Esophagus squamous epithelium (tissue), 5 donors: ENCODE measurements around the gene TPT1. TPM values are rescaled to one million over a fixed set of nuclear protein-coding genes. Genes with fewer than 3 reads are reported as not detected.
A peak's percentile ranks its signal among the peaks of the same experiment; 100 is the strongest.

Experiments
- DNase-seq: peaks from one replicate; lab custom pipeline; 2025; lab: John Stamatoyannopoulos, UW
- H3K27ac ChIP-seq, 4 donors: fragments of 200-600 bp; sonication (generic); one replicate each; pipeline ENCODE4 v1.5.1; 2016 to 2019; ENCODE audit warnings: mild to moderate bottlenecking in 1 of 4
- H3K27me3 ChIP-seq, 4 donors: fragments of 200-600 bp; sonication (generic); 1 replicate in 3 of 4; 2 replicates in 1 of 4; pipeline versions ENCODE4 v1.5.1 to v1.6.0; 2017 to 2021; ENCODE audit warnings: antibody characterized with exemption in 1 of 4
- H3K36me3 ChIP-seq, 3 donors: fragments of 200-600 bp; sonication (generic); one replicate each; pipeline ENCODE4 v1.5.1; 2016 to 2019
- H3K4me1 ChIP-seq, 3 donors: fragments of 200-600 bp; sonication (generic); one replicate each; pipeline ENCODE4 v1.5.1; 2017 to 2019
- H3K4me3 ChIP-seq, 4 donors: fragments of 200-600 bp; sonication (generic); 1 replicate in 3 of 4; 2 replicates in 1 of 4; pipeline ENCODE4 v1.5.1; 2016 to 2019; ENCODE audit warnings: mild to moderate bottlenecking in 2 of 4, moderate library complexity in 1 of 4
- H3K9me3 ChIP-seq, 3 donors: fragments of 200-600 bp; sonication (generic); one replicate each; pipeline ENCODE4 v1.5.1; 2016 to 2019
- CTCF ChIP-seq, 6 experiments: fragments of 450-650 bp in 4 of 6; fragments of 200-600 bp in 2 of 6; sonication (generic) in 2 of 6; IDR thresholded peaks; one replicate each; pipeline ENCODE4 v1.5.1; 2016 to 2019; ENCODE audit warnings: antibody characterized with exemption in 6 of 6, mild to moderate bottlenecking in 4 of 6, moderate library complexity in 4 of 6
- POLR2A ChIP-seq, 4 donors: fragments of 450-650 bp; IDR thresholded peaks; one replicate each; pipeline ENCODE4 v1.6.1; 2017; ENCODE audit warnings: antibody characterized with exemption in 4 of 4, mild to moderate bottlenecking in 4 of 4, moderate library complexity in 3 of 4
- WGBS, 2 donors: methylation state at CpG; one replicate each; pipeline ENCODE4 v1.1.5; 2018; 5-methylcytosine and 5-hydroxymethylcytosine counted together
- intact Hi-C: fragments of 100-400 bp; cut with DNase I; formaldehyde crosslinking; loops from one replicate; pipeline ENCODE4 v1.15.0; 2022
- total RNA-seq, 4 donors: library from RNA; depleted of rRNA; stranded (reverse); fragments of >200 nt; gene quantifications; one replicate each; pipeline ENCODE4 v1.1.0, GENCODE V29; 2016
- donor health status: DM: yes; HTN: yes; CAD: no.

TPT1 gene
- total RNA-seq, 4 donors from 2014 or later, result 2,183 to 3,899 (median 2,784) TPM

GRCh38 chr13:45374917-45375316, 33.9 kb upstream of the TPT1 start:
- no peak for DNase-seq
- Histone ChIP-seq H3K4me1 (peaks cover 6 to 20% (median 6%) of the 10 kb centered on the region in 3 donors), H3K4me3 (no peak overlapping the region), H3K27me3 (no peaks in the 10 kb centered on the region), H3K27ac (no peak overlapping the region), H3K9me3 (no peaks in the 10 kb centered on the region), H3K36me3 (no peaks in the 10 kb centered on the region)
- no peak for TF ChIP-seq CTCF (IDR thresholded peaks at IDR 0.05)
- WGBS, 2 donors, result 93 to 100% methylated on average over 1 to 3 of the region's 3 CpGs
- intact Hi-C loops, result no loop called here

GRCh38 chr13:45373162-45373547, 32.2 kb upstream of the TPT1 start:
- no peak for DNase-seq
- Histone ChIP-seq H3K4me1 (peaks cover 10 to 38% (median 13%) of the 10 kb centered on the region in 3 donors), H3K36me3 (no peaks in the 10 kb centered on the region), H3K27ac (no peak overlapping the region), H3K4me3 (no peak overlapping the region), H3K9me3 (no peaks in the 10 kb centered on the region), H3K27me3 (no peaks in the 10 kb centered on the region)
- WGBS, 2 donors, result 77 to 86% methylated on average over 5 of the region's 5 CpGs
- TF ChIP-seq POLR2A (IDR thresholded peaks at IDR 0.05) (no peak), CTCF (IDR thresholded peaks at IDR 0.05) (no peak)
- intact Hi-C loops, result no loop called here

GRCh38 chr13:45372189-45373161, 31.5 kb upstream of the TPT1 start:
- 85 to 86% methylated on average over 24 of the region's 24 CpGs for WGBS, 2 donors
- Histone ChIP-seq H3K9me3 (no peaks in the 10 kb centered on the region), H3K27ac (no peak overlapping the region), H3K4me1 (peaks cover 10 to 44% (median 20%) of the 10 kb centered on the region in 3 donors), H3K27me3 (no peaks in the 10 kb centered on the region), H3K36me3 (no peaks in the 10 kb centered on the region), H3K4me3 (no peak overlapping the region)
- intact Hi-C loops, result no loop called here
- no peak for DNase-seq
- TF ChIP-seq CTCF (IDR thresholded peaks at IDR 0.05), result no peak
- no peak for TF ChIP-seq POLR2A (IDR thresholded peaks at IDR 0.05)

- DNase-seq, result no peak
- H3K27me3 ChIP-seq, result no peaks in the 10 kb centered on the region
- H3K27ac ChIP-seq, result no peak overlapping the region
- H3K9me3 ChIP-seq, result no peaks in the 10 kb centered on the region
- intact Hi-C loops, result no loop called here
- H3K36me3 ChIP-seq, result no peaks in the 10 kb centered on the region
- H3K4me3 ChIP-seq, result peak overlapping the region in 3 of 4 donors; percentile 5 to 50 (median 24)
- peaks cover 10 to 59% (median 21%) of the 10 kb centered on the region in 3 donors for H3K4me1 ChIP-seq
- 42 to 56% methylated on average over 3 to 20 of the region's 30 CpGs for WGBS, 2 donors
- TF ChIP-seq CTCF (IDR thresholded peaks at IDR 0.05) (peak; percentile 78 to 95 (median 84)), POLR2A (IDR thresholded peaks at IDR 0.05) (no peak)
Observed at GRCh38 chr13:45370922-45371406, 30.0 kb upstream of the TPT1 start.

- Histone ChIP-seq H3K4me3 (no peak overlapping the region), H3K9me3 (no peaks in the 10 kb centered on the region), H3K27ac (peak overlapping the region in 3 of 4 donors; percentile 73 to 91 (median 87)), H3K27me3 (no peaks in the 10 kb centered on the region), H3K36me3 (peaks cover 0 to 6% (median 0%) of the 10 kb centered on the region in 3 donors), H3K4me1 (peaks cover 13 to 74% (median 27%) of the 10 kb centered on the region in 3 donors)
- WGBS, 2 donors, result 89 to 90% methylated on average over 4 of the region's 4 CpGs
- intact Hi-C loops, result no loop called here
- TF ChIP-seq POLR2A (IDR thresholded peaks at IDR 0.05) (no peak), CTCF (IDR thresholded peaks at IDR 0.05) (no peak)
- no peak for DNase-seq
Observed at GRCh38 chr13:45369116-45369515, 28.1 kb upstream of the TPT1 start.
